ENCODE results near the gene ALAS2.

The ALAS2 gene

DNA sequence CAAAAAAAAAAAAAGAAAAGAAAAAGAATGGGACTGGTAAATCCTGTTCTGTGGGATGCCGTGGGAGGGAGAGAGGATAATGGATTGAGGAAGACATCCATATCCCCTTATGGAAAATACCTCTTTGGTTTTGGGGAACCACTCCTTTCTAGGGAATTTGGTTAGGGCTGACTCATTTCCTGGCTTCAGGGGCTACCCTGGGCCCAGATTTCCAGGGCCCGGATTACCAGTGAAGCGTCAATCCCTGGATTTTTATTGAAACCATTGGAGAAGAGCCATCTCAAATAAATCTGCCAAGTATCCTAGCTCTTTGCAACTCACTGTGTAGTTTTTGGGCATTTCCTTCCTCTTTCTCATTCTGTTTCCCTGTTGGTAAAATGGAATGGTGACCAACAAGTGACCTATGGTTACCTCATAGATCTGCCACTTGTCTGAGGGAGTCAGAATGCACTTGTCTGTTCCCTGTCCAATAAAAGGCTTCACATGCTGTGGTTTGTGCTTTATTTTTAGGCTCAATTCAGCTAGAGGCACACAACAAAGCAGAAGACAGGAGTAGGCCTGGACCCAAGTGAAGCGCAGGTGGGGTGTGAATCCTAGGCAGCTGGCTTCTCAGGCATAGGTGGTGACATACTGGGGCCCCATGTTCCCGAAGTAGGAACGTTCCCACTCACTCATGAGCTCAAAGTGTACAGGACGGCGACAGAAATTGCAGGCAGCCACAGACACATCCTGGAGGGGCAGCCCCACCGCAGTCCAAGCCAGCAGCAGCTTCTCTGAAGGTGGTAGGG, 22.0 kb downstream of the ALAS2 start:
- peaks cover 32% of the 10 kb centered on the region for H3K9me3 Mint-ChIP-seq
- H3K4me3 Mint-ChIP-seq: no peak overlapping the region
- no peaks in the 10 kb centered on the region for H3K27me3 Mint-ChIP-seq (ENCODE audit: low read depth, poor library complexity)
- H3K4me1 Mint-ChIP-seq: no peaks in the 10 kb centered on the region
- H3K36me3 Mint-ChIP-seq (ENCODE audit: low read depth): peaks cover 17% of the 10 kb centered on the region
- no peak for DNase-seq
- TF ChIP-seq, protein P1, sequence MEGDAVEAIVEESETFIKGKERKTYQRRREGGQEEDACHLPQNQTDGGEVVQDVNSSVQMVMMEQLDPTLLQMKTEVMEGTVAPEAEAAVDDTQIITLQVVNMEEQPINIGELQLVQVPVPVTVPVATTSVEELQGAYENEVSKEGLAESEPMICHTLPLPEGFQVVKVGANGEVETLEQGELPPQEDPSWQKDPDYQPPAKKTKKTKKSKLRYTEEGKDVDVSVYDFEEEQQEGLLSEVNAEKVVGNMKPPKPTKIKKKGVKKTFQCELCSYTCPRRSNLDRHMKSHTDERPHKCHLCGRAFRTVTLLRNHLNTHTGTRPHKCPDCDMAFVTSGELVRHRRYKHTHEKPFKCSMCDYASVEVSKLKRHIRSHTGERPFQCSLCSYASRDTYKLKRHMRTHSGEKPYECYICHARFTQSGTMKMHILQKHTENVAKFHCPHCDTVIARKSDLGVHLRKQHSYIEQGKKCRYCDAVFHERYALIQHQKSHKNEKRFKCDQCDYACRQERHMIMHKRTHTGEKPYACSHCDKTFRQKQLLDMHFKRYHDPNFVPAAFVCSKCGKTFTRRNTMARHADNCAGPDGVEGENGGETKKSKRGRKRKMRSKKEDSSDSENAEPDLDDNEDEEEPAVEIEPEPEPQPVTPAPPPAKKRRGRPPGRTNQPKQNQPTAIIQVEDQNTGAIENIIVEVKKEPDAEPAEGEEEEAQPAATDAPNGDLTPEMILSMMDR (IDR thresholded peaks at IDR 0.05): no peak
- no peak overlapping the region for H3K27ac Mint-ChIP-seq

GRCh38 chrX:55007656-55008055, 23.1 kb downstream of the ALAS2 start:
- DNase-seq: no peak

GRCh38 chrX:55006827-55007621, 23.8 kb downstream of the ALAS2 start:
- no peaks in the 10 kb centered on the region for H3K27me3 Mint-ChIP-seq (ENCODE audit: low read depth, poor library complexity)
- H3K36me3 Mint-ChIP-seq (ENCODE audit: low read depth): peaks cover 22% of the 10 kb centered on the region
- TF ChIP-seq, protein P1 (IDR thresholded peaks at IDR 0.05): no peak
- H3K27ac Mint-ChIP-seq: no peak overlapping the region
- no peak overlapping the region for H3K4me3 Mint-ChIP-seq
- peaks cover 45% of the 10 kb centered on the region for H3K9me3 Mint-ChIP-seq
- no peak for DNase-seq
- H3K4me1 Mint-ChIP-seq: no peaks in the 10 kb centered on the region

More at GRCh38 chrX:55007656-55008055, 23.1 kb downstream of the ALAS2 start:
- Mint-ChIP-seq H3K4me3 (no peak overlapping the region), H3K27ac (no peak overlapping the region), H3K36me3 (ENCODE audit: low read depth) (peaks cover 22% of the 10 kb centered on the region), H3K9me3 (peaks cover 38% of the 10 kb centered on the region), H3K4me1 (no peaks in the 10 kb centered on the region), H3K27me3 (ENCODE audit: low read depth, poor library complexity) (no peaks in the 10 kb centered on the region)
- TF ChIP-seq, protein P1 (IDR thresholded peaks at IDR 0.05): no peak

DNA sequence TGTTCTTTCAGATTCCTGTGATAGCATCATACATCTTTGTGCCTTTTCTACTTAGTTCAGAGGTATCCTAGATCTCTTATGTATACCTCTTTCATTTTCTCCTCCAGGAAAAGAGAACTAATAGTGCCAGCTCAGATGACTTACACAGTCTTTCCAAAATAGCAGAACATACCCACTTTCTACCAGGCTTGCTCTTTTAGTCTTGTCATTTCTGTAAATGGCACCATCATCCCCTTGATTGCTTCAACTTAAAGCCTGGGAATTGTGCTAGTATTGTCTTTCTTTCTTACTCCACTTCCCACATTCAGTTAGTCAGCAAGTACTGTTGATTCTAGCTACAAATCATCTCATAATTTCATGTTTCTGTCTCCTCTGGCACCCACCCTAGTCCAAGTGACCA, 25.5 kb downstream of the ALAS2 start:
- TF ChIP-seq, protein P1 (IDR thresholded peaks at IDR 0.05): no peak
- Mint-ChIP-seq H3K4me1 (peaks cover 13% of the 10 kb centered on the region), H3K36me3 (ENCODE audit: low read depth) (peaks cover 22% of the 10 kb centered on the region), H3K27ac (no peak overlapping the region), H3K9me3 (peaks cover 60% of the 10 kb centered on the region), H3K27me3 (ENCODE audit: low read depth, poor library complexity) (no peaks in the 10 kb centered on the region), H3K4me3 (no peak overlapping the region)
- no peak for DNase-seq

DNA sequence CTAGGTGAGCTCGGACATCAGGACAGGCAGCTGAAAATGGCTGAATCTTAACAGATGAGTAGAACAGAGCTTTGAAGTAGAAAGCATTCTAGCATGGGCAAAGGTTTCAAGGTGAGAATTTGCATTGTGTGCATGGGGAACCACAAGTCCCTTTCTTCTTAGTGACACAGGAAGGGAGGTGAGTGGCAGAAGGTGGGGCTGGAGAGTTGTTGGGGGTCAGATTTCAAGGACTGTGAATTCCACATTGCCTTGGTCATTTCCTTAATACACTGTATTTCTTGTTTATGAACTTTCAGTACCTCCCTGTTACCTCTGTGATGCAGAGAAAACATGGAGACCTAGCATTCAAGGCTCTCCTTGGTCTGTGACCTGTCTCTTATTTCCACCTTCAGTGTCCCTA, 26.5 kb downstream of the ALAS2 start:
- Mint-ChIP-seq H3K36me3 (ENCODE audit: low read depth) (peaks cover 22% of the 10 kb centered on the region), H3K9me3 (peaks cover 66% of the 10 kb centered on the region), H3K27me3 (ENCODE audit: low read depth, poor library complexity) (no peaks in the 10 kb centered on the region), H3K4me3 (no peak overlapping the region), H3K4me1 (peaks cover 15% of the 10 kb centered on the region), H3K27ac (no peak overlapping the region)
- DNase-seq: no peak
- TF ChIP-seq, protein P1 (IDR thresholded peaks at IDR 0.05): no peak
